Anterior cingulate cortex (tissue), 58 donors: ENCODE results near the gene SNX8.
"Not testable (repeated sequence)": the region's sequence is repeated elsewhere in the genome, so short reads cannot be mapped to it uniquely, and the experiment has no call there.

Source experiments
- DNase-seq, 58 donors: peaks; one replicate each; lab custom pipeline; 2025; lab: John Stamatoyannopoulos, UW

Gene SNX8

GRCh38 chr7:2330493-2330892 lies 16.3 kb upstream of the SNX8 start:
- DNase-seq = no peak

GRCh38 chr7:2326951-2327350 lies 12.7 kb upstream of the SNX8 start:
- DNase-seq = no peak

GRCh38 chr7:2325162-2325561 lies 10.9 kb upstream of the SNX8 start:
- no peak for DNase-seq

- peak in 6 of 58 donors; percentile 6 to 40 (median 11) for DNase-seq
Observed at GRCh38 chr7:2321020-2321419, 6.8 kb upstream of the SNX8 start.

- DNase-seq = no peak
Observed at GRCh38 chr7:2317556-2318293, 3.5 kb upstream of the SNX8 start.

GRCh38 chr7:2316578-2316977 lies 2.3 kb upstream of the SNX8 start:
- DNase-seq = no peak

- DNase-seq = no peak
Observed at GRCh38 chr7:2315787-2316186, 1.5 kb upstream of the SNX8 start.

- DNase-seq = not testable (repeated sequence)
Observed at GRCh38 chr7:2314956-2315530, 802 bp upstream of the SNX8 start.

GRCh38 chr7:2313450-2314208 lies 612 bp downstream of the SNX8 start:
- DNase-seq = peak in 9 of 58 donors; percentile 25 to 51 (median 29)

GRCh38 chr7:2312267-2312929 lies 1.8 kb downstream of the SNX8 start:
- DNase-seq = no peak

GRCh38 chr7:2309889-2310331 lies 4.3 kb downstream of the SNX8 start:
- DNase-seq = no peak

- no peak for DNase-seq
Observed at GRCh38 chr7:2307690-2308107, 6.5 kb downstream of the SNX8 start.

GRCh38 chr7:2306688-2307087 lies 7.6 kb downstream of the SNX8 start:
- no peak for DNase-seq

GRCh38 chr7:2305258-2305657 lies 9.0 kb downstream of the SNX8 start:
- DNase-seq = not testable (repeated sequence)

- DNase-seq = not testable (repeated sequence)
Observed at GRCh38 chr7:2303520-2303919, 10.7 kb downstream of the SNX8 start.

- not testable (repeated sequence) for DNase-seq
Observed at GRCh38 chr7:2302743-2303397, 11.4 kb downstream of the SNX8 start.

GRCh38 chr7:2301511-2301863 lies 12.8 kb downstream of the SNX8 start:
- DNase-seq = no peak

GRCh38 chr7:2299870-2300512 lies 14.2 kb downstream of the SNX8 start:
- DNase-seq = no peak

GRCh38 chr7:2299131-2299829 lies 15.0 kb downstream of the SNX8 start:
- no peak for DNase-seq
